ENCODE results near the gene CWC22.
"Not testable (repeated sequence)": the region's sequence is repeated elsewhere in the genome, so short reads cannot be mapped to it uniquely, and the experiment has no call there.

CWC22 gene

DNA sequence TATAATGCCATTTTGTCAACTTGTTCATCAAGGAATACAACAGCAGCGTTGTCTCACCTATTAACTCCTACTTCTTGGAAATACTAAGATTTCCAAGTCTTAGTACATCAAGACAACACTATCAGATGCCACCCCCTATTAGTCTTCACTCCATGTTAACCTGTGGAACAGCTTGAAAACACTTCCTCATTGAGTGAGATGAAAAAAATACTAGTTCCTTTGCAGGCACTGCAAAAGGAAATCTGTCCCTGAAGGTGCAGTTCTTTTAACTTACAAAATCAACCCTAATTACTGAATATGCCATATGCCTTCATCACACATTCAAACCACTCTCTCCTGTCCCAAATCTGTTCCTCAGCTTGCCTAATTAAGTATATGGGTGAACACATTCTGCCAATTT, 4.0 kb downstream of the CWC22 start:
- DNase-seq (ENCODE audit: low spot score): no peak

DNA sequence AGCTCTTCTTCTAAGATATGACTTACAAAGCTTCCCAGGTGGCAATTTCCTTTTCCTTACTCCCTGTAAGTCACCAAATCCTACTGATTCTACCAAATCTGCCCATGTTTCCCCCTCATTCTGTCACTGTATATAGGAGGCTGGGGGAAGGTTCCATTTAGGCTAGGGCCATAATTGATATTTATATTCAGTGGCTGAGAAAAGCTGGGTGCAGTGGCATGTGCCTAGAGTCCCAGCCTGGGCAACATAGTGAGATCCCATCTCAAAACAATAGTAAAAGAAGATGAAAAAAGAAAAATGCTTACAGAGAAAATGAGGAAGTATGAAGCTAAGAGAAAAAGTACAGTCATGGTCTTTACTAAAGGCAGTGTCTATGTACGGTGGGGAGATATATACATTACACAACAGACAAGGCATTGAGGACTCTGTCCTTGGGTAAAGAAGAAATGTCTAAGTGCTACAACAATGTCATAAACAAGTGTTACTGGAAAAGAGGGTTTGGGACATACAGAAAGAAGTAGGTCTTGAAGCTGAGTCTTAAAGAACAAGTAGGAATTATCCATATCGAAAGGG, 4.8 kb downstream of the CWC22 start:
- no peak for DNase-seq (ENCODE audit: low spot score)

DNA sequence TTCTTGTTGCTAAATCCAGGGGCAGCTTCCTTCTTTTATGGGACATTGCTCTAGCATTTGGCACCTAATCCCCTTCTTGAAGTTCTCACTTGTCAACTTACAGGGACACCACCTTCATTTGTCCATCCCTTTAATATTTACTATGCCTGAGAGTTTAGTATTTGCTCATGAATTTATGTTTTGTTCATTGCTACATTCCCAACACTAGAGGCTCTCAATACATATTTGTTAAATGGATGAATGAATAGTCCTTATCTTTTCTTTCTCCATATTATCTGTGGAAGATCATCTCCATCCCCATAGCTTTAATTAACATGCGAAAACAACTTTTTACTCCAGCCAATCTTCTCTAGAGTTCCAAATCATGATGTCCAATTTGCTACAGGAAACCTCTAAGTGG, 5.4 kb downstream of the CWC22 start:
- DNase-seq (ENCODE audit: low spot score): no peak

DNA sequence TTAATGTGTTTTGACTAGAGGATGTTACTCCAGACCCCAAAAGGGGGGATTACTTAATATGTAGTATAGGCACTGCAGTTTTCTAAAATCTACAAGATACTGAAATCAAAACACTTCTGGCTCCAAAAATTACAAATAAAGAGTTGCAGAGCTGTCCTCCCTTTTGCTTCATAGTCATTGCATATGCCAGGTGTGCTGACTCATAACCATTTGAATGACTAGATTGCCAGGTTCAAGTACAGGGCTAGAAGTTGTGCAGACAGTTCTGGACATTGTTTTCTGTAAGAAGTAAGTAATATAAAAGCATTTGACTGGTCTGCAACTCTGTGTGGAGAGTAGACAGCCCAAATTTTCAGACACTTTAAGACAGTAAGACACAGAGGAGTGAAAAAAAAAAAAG, 6.7 kb downstream of the CWC22 start:
- no peak for DNase-seq (ENCODE audit: low spot score)

DNA sequence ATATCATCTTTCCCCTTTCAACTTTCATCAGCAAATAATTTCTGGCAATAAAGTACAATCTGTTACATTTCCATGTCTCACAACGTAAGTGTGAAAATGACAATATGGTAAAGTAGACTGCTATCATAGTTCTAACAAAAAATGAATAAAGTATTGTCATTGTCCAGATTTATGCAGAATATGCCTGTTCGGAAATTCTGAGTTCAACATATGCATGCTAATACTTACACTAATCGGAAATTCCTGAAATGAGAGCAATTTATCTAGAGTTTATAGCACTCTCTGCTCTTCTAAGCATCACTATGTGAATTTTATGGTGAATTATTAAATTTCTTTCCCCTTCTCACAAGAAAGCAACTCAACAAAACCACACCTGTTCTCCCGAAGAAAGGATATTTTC, 8.1 kb downstream of the CWC22 start:
- no peak for DNase-seq (ENCODE audit: low spot score)

DNA sequence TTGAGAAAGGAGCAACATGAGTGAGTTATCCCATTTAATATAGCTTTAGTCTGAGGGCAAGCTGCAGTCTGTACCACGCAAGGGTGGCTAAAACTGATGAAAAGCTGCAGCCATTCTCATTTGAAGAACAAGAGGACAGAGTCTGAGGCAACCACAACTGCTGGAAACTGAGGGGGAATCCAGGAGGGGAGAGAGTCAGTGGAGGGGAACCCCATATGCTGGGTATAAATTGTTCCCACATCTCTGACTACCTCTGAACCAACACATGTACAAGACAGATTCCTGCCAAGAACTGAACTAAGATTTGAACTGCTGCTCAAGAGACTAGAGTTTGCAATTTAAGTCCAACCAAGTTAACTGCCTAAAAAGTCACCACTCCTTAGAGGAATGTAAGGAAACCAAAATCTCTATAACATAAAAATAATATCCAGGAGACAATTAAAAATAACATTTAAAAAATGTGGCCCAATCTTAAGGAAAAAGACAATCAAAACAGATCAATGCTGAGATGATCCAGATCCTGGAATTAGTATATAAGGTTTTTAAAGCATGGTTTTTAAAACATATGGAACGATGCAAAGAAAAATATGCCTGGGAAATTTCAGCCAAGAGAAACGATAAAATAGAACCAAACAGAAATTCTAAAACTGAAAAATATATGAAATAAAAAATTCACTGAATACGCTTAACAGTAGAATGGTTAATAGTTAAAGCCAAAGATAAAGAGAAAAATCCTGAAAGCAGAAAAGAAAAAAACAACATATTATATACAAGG, 11.2 kb downstream of the CWC22 start:
- no peak for DNase-seq (ENCODE audit: low spot score)

DNA sequence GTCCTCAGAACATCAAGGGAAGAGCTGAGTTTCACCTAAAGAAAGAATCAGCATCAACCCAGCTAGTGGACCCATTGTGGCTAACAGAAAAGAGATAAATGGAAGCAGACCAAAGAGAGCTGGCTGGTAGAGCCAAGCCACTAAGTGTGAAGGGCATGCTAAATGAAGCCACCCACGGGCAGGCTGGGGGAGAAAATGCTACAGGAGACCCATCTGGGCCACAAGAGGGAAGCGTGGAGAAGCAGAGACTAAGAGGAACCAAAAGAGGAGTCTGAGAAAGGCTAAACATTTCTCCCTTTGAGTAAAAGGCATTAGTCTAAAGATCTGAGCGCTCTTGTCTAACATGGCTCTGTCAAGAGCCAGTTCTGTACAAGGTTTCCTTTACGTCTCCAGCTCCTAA, 15.8 kb downstream of the CWC22 start:
- DNase-seq (ENCODE audit: low spot score): no peak

DNA sequence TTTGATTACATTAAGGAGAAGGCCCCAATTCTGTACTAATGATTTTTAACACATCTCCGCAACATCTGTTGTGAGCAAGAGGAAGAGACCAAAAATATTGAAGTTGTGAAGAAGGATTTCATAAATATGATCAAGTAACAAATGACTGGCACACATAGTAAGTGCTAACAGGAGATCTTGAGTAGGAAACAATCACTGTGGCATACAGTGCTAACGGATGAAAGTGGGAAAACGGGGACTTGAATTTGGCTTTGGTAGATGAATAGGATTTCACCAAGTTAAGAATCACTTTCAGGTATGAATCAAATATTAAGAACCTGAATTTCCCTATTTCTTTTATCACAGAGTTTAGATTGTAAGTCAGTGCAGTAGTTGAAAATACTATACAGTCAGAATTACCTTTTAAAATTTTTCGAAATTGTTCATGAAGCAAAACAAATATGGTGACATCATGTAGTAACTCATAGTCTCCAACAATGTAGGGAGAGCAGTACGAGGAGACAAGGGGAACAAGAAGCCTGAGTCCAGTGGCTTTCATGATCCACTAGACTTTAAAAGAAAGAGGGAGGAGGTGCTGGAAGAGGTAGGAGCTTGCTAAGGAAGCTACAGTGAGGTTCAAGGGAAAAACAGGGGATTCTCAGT, 16.3 kb downstream of the CWC22 start:
- no peak for DNase-seq (ENCODE audit: low spot score)

DNA sequence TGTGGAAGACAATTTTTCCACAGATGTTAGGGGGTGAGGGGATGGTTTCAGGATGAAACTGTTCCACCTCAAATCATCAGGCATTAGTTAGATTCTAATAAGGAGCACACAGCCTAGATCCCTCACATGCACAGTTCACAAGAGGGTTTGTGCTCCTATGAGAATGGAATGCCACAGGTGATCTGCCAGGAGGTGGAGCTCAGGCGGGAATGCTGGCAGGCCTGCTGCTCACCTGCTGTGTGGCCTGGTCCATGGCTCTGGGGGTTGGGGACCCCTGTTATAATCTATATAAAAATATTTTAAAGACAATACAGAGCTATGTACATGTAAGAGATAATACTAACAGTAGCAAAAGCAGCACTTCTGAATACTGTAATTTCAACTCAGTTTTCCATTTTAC, 19.2 kb downstream of the CWC22 start:
- DNase-seq (ENCODE audit: low spot score): no peak

DNA sequence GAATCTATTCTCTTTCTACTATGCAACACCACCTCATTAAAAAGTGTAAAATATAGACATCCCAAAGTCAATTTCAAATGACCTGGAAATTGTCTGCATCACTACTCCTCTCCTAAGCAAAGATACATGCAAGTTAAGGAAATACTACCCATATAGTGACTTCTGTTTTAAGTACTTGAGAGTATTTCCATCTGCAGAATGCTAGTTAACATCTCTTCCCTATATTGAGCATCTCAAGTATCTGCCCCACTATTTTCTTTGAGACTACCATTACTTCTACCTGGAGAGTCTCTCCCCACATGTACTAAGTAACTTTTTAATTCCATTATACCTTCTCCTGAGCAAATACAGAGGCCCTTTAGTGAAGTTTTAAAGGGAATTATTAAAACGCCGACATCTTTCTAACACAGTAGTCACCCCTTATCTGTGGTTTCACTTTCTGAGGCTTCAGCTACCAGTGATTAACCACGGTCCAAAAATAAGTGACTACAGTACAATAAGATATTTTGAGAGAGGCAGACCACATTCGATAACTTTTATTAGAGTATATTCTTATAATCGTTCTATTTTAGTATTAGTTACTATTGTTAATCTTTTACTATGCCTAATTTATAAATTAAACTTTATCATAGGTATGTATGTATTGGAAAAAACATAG, 21.8 kb downstream of the CWC22 start:
- DNase-seq (ENCODE audit: low spot score): no peak

DNA sequence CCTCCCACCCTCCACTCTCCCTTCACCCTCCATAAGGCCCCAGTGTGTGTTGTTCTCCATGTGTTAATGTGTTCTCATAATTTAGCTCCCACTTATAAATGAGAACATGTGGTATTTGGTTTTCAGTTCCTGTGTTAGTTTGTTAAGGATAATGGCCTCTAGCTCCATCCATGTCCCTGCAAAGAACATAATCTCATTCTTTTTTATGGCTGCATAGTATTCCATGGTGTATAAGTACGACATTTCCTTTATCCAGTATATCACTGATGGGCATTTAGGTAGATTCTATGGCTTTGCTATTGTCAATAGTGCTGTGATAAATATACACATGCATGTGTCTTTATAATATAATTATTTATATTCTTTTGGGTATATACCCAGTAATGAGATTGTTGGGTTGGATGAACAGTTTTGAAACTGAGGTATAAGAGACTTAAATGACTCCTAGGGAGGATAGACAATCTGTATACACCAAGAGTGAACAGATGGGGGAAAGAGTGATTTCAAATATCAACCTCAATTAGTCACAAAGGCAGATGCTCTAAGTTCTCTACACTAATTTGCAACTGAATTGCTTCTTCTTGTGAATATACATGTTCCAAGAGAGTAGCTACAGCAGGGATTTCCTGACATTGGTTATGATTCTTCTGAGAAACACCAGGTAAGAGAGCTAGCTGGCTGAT, 23.7 kb downstream of the CWC22 start:
- DNase-seq (ENCODE audit: low spot score): no peak

DNA sequence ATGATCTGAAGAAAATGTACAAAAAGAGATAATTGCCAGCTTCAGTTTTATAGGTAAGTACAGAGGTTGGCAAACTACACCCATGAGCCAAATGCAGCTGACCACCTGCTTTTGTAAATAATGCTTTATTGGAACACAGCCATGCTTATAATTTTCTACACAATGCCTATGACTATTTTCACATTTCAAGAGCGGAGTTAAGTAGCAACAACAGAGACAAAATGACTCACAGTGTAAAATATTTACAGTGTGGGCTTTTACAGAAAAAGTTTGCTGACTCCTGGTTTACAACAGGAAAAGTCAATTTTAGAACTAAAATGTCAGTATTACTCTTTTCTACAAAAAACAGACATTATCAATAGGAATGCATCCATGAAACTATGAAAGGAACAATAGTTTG, 26.0 kb downstream of the CWC22 start:
- DNase-seq (ENCODE audit: low spot score): no peak

DNA sequence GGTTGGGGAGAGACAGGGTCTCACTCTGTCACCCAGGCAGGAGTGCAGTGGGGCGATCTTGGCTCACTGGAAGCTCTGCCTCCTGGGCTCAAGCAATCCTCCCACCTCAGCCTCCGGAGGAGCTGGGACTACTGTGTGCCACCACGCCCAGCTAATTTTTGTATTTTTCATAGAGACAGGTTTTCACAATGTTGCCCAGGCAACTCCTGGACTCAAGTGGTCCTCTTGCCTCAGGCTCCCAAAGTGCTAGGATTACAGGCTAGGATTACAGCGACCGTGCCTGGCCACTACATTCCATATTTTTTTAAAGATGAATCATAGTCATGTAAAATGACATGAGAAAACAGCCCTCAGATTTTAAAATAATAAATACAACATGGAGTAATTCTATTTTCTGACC, 32.3 kb downstream of the CWC22 start:
- DNase-seq (ENCODE audit: low spot score): no peak

DNA sequence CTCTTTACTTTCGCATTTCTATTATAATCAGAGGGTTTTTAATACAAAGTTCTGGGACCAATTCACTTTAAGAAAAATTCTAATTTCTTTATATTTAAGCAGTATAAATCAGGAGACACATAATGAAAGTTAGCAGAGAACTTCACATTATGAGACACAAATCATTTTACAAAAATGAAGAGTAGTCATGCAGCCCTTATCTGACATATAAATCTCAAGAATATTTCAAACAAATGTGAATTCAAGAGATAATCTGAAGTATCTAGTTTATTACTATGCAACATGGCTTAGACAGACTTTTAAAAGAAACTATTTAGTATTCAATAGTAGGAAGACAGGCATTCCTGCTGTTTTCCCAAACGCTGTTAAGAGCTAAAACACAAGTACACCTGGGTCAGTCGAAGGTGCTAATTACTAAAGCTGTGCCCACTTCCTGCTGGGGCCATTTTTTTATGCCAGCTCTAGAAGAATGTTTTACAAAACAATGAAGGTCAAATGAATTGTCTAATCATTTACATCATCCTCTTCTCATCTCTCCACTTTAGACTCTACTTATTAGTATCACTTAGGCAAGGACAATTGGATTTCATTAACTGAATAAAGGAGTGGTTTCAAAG, 40.2 kb downstream of the CWC22 start:
- DNase-seq (ENCODE audit: low spot score): no peak

DNA sequence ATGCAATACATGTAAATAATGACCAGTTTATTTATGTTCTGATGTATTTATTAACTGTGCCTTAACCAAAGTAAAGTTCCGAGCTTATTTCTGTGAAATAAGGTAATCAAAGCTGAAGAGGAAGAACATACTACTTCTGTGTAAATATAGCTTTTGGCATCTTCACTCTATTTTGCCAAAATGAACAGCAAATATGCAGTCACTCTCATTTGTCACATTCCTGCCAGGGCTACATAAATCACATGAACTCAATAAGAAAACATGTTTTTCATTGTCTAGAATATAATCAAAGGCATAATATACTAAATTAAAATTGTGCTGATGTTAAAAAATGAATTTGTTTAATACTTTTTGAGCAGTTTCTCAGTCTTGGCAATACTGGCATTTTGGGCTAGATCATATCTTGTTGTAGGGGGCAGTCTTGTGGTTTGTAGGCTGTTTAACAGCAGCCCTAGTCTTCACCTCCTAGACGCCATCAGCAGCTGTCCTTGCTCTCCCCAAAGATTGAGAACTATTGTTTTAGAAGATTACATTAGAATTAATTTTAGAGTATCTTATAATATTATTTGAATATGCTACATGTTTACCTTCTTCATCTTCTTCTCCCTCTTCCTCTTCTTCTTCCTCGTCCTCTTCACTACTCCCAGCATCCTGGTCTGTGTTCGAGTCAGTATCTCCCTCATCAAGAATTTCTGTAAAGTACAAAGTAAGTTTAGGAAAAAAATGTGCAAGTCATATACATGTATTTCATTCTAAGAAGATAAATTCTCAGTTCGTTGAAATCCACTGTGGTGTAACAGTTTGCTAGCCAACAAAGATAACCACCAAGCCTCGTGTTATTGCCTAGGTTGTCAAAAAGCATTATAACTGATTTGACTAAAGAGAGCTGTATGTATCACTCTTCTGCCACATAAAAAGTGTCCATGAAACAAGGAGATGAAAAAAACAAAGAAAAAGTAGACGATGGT, 41.5 kb downstream of the CWC22 start:
- DNase-seq (ENCODE audit: low spot score): no peak

DNA sequence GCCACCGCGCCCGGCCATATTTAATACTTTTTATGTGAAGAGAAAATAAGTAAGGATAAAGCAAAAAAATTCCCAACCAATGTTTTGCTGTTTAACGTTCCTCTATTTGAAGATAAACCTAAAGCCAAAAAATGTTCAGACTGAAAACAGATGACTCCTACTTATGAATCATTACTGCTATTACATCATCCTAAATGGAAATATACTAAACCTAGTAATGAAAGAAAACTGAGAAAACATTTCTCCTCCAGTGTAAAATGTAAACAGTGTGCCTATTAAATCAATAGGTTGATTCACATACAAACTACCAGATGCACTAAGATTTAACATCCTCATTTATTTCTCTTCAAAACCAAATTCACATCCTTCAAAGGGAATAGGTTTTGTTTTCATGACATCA, 43.5 kb downstream of the CWC22 start:
- no peak for DNase-seq (ENCODE audit: low spot score)

DNA sequence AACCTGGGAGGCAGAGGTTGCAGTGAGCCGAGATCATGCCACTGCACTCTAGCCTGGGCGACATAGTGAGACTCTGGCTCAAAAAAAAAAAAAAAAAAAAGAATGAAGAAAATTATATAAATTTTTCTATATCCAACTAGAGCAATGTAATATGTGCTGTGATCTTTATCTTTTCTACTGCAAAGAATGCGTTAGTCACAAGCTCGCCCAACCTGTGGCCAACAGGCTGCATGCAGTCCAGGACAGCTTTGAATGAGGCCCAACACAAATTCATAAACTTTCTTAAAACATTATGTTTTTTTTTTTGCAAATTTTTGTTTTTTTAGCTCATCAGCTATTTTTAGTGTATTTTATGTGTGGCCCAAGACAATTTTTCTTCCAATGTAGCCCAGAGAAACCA, 48.8 kb downstream of the CWC22 start:
- not testable (repeated sequence) for DNase-seq (ENCODE audit: low spot score)

DNA sequence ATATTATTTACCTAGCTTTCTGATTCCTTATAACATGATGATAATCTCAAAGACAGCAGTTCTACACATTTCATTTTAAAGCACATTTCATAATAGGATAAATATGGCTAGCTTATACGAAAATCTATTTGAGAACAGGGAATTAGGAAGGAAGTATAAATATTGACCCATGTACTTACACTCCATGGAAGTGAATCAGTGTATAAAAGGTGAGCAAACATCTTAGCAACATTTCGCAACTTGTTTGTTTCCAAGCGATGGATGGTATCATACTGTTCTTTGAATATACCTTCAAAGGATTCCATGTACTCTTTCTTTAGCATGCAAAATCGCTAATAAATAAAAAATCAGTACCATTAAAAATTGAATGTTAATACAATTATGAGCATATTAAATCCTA, 53.1 kb downstream of the CWC22 start:
- no peak for DNase-seq (ENCODE audit: low spot score)

DNA sequence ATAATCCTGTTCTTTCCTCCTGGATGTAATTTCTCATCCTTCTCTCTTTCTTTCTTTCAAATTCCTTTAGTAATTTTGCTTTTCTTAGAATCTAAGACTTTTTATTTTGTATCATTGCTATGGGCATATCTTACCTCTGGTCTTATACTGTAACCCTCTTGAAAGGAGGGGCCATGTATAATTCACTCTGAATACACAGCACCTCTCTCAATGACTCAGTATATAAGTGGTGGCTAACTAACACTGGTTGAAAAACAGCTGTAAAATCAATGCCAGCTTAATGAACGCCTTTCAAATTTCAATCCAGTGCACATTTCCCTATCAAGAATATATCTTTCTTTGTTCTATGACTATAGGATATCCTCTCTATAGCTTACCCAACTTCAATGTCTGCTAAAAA, 53.7 kb downstream of the CWC22 start:
- DNase-seq (ENCODE audit: low spot score): no peak

DNA sequence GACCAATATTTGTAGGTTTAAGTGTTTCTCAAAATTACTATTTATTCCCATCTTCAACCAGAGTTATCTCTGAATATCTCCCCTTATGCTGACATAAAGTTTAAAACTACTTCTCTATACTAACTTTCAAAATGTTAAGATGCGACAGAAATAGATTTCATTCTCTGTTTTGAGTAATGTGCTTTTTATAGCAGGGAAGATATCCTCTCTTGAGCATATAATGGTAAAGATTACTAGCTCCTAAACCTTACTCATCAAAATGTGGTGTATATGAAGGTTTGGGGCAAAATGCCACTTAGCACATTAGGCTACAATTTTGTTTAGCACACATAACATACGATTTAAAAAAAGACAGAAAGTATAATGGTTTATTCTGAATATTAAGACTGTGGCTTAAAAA, 54.4 kb downstream of the CWC22 start:
- DNase-seq (ENCODE audit: low spot score): no peak

DNA sequence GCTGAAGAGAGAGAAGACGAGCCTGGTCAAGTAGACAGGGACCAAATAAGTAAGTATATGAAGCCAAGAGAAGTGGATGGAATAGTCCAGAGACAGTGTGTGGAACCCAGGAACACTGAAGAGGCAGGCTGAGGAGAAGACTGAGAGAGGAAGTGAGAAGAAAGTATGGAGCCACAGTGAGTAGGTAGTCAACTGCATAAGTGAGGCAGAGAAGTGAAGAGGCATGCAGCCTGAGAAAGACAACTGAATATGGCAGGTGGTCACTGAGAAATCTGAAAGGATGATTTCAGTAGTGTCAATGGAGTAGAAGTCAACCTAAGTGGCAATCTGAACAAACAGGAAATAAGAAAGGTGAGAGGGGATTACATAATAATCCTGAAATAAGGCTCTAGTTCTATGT, 55.4 kb downstream of the CWC22 start:
- DNase-seq (ENCODE audit: low spot score): no peak

Measured in globus pallidus (tissue), 1 donor.